Measurements from ENCODE around the gene MMP13.

Gene MMP13

GRCh38 chr11:102967497-102967896 is 12.0 kb upstream of the MMP13 start:
- no peak for DNase-seq (ENCODE audit: low spot score)
- in situ Hi-C loops (cut with MboI; ENCODE audit: low sequenced_read_pairs, unreplicated experiment): no loop called here
- no peak for TF ChIP-seq CTCF (IDR thresholded peaks at IDR 0.05; ENCODE audit: borderline replicate concordance, control extremely low read depth, extremely low read depth, insufficient read depth, missing control alignments)

GRCh38 chr11:102966011-102966410 is 10.5 kb upstream of the MMP13 start:
- no peak for DNase-seq (ENCODE audit: low spot score)
- in situ Hi-C loops (cut with MboI; ENCODE audit: low sequenced_read_pairs, unreplicated experiment): no loop called here
- no peak for TF ChIP-seq CTCF (IDR thresholded peaks at IDR 0.05; ENCODE audit: borderline replicate concordance, control extremely low read depth, extremely low read depth, insufficient read depth, missing control alignments)

GRCh38 chr11:102964867-102965266 is 9.3 kb upstream of the MMP13 start:
- TF ChIP-seq CTCF (IDR thresholded peaks at IDR 0.05; ENCODE audit: borderline replicate concordance, control extremely low read depth, extremely low read depth, insufficient read depth, missing control alignments): no peak
- in situ Hi-C loops (cut with MboI; ENCODE audit: low sequenced_read_pairs, unreplicated experiment): no loop called here
- DNase-seq (ENCODE audit: low spot score): no peak

GRCh38 chr11:102957953-102958352 is 2.4 kb upstream of the MMP13 start:
- in situ Hi-C loops (cut with MboI; ENCODE audit: low sequenced_read_pairs, unreplicated experiment): no loop called here
- no peak for DNase-seq (ENCODE audit: low spot score)
- TF ChIP-seq CTCF (IDR thresholded peaks at IDR 0.05; ENCODE audit: borderline replicate concordance, control extremely low read depth, extremely low read depth, insufficient read depth, missing control alignments): no peak

- DNase-seq (ENCODE audit: low spot score): no peak
- TF ChIP-seq CTCF (IDR thresholded peaks at IDR 0.05; ENCODE audit: borderline replicate concordance, control extremely low read depth, extremely low read depth, insufficient read depth, missing control alignments): no peak
- in situ Hi-C loops (cut with MboI; ENCODE audit: low sequenced_read_pairs, unreplicated experiment): no loop called here
Observed at GRCh38 chr11:102950622-102951081, 4.9 kb downstream of the MMP13 start.

GRCh38 chr11:102946237-102946636 is 9.3 kb downstream of the MMP13 start:
- no peak for DNase-seq (ENCODE audit: low spot score)
- TF ChIP-seq CTCF (IDR thresholded peaks at IDR 0.05; ENCODE audit: borderline replicate concordance, control extremely low read depth, extremely low read depth, insufficient read depth, missing control alignments): no peak
- in situ Hi-C loops (cut with MboI; ENCODE audit: low sequenced_read_pairs, unreplicated experiment): no loop called here

All from GM13976 (cell line).